Esophagus muscularis mucosa (tissue), 4 donors: ENCODE measurements around the gene DACH1. TPM values are rescaled to one million over a fixed set of nuclear protein-coding genes. Genes with fewer than 3 reads are reported as not detected.
"Not testable (repeated sequence)": the region's sequence is repeated elsewhere in the genome, so short reads cannot be mapped to it uniquely, and the experiment has no call there.

Experiments
- DNase-seq: peaks from one replicate; pipeline ENCODE4 v3.0.0-alpha.2; 2017; ENCODE audit errors: extremely low spot score
- H3K27ac ChIP-seq, 4 donors: fragments of 200-600 bp; sonication (generic); replicated peaks in 1 of 4; 1 replicate in 3 of 4; 2 replicates in 1 of 4; pipeline ENCODE4 v1.5.1; 2016 to 2019; ENCODE audit warnings: mild to moderate bottlenecking in 1 of 4
- H3K27me3 ChIP-seq, 4 donors: fragments of 200-600 bp; sonication (generic); one replicate each; pipeline versions ENCODE4 v1.5.1 to v1.6.0; 2016 to 2019
- H3K36me3 ChIP-seq, 4 donors: fragments of 200-600 bp; sonication (generic); one replicate each; pipeline ENCODE4 v1.5.1; 2016 to 2019
- H3K4me1 ChIP-seq, 4 donors: fragments of 200-600 bp; sonication (generic); one replicate each; pipeline ENCODE4 v1.5.1; 2016 to 2019
- H3K4me3 ChIP-seq, 4 donors: fragments of 200-600 bp; sonication (generic); 1 replicate in 2 of 4; 2 replicates in 2 of 4; pipeline ENCODE4 v1.5.1; 2016 to 2019; ENCODE audit warnings: mild to moderate bottlenecking in 4 of 4, moderate library complexity in 1 of 4
- H3K9me3 ChIP-seq, 4 donors: fragments of 200-600 bp; sonication (generic); 1 replicate in 3 of 4; 2 replicates in 1 of 4; pipeline ENCODE4 v1.5.1; 2016 to 2019
- CTCF ChIP-seq, 3 experiments: fragments of 200-600 bp in 2 of 3; fragments of 450-650 bp in 1 of 3; sonication (generic) in 2 of 3; IDR thresholded peaks; one replicate each; pipeline ENCODE4 v1.5.1; 2017 to 2019; ENCODE audit warnings: antibody characterized with exemption in 3 of 3, mild to moderate bottlenecking in 2 of 3, moderate library complexity in 1 of 3
- EP300 ChIP-seq: sonication (generic); formaldehyde crosslinking; IDR thresholded peaks from one replicate; pipeline ENCODE4 v1.6.1; 2017; ENCODE audit warnings: antibody characterized with exemption
- POLR2A ChIP-seq: fragments of 450-650 bp; IDR thresholded peaks from one replicate; pipeline ENCODE4 v1.6.1; 2017; ENCODE audit warnings: antibody characterized with exemption, moderate library complexity, mild to moderate bottlenecking, low read depth
- POLR2AphosphoS5 ChIP-seq, 2 donors: sonication (generic); formaldehyde crosslinking; IDR thresholded peaks; one replicate each; pipeline ENCODE4 v1.6.1; 2017; ENCODE audit warnings: antibody characterized with exemption in 2 of 2
- WGBS: methylation state at CpG from one replicate; pipeline ENCODE4 v1.1.5; 2018; 5-methylcytosine and 5-hydroxymethylcytosine counted together
- intact Hi-C: fragments of 100-400 bp; cut with DNase I; formaldehyde crosslinking; loops from one replicate; pipeline ENCODE4 v1.15.1; 2023
- total RNA-seq, 4 donors: library from RNA; depleted of rRNA; stranded (reverse); fragments of >200 nt; gene quantifications; one replicate each; pipeline versions ENCODE4 v1.1.0 to v1.2.1, GENCODE V29; 2016

Gene DACH1
- total RNA-seq, 4 donors from 2014 or later: 1.2 to 2.0 (median 1.5) TPM

GRCh38 chr13:71785361-71785760 lies 81.6 kb downstream of the DACH1 start:
- Histone ChIP-seq H3K4me1 (no peaks in the 10 kb centered on the region), H3K27ac (no peak overlapping the region), H3K9me3 (no peaks in the 10 kb centered on the region), H3K36me3 (no peaks in the 10 kb centered on the region), H3K4me3 (no peak overlapping the region), H3K27me3 (no peaks in the 10 kb centered on the region)
- intact Hi-C loops: no loop called here
- TF ChIP-seq POLR2AphosphoS5 (IDR thresholded peaks at IDR 0.05) (no peak), EP300 (no peak), POLR2A (no peak), CTCF (IDR thresholded peaks at IDR 0.05) (no peak)
- WGBS: 93% methylated on average over 2 of the region's 2 CpGs
- DNase-seq: no peak

GRCh38 chr13:71780546-71780945 lies 86.5 kb downstream of the DACH1 start:
- intact Hi-C loops: no loop called here
- WGBS: 84% methylated on average over 5 of the region's 5 CpGs
- Histone ChIP-seq H3K36me3 (no peaks in the 10 kb centered on the region), H3K9me3 (no peaks in the 10 kb centered on the region), H3K27me3 (no peaks in the 10 kb centered on the region), H3K4me3 (no peak overlapping the region), H3K4me1 (peaks cover 0 to 4% (median 0%) of the 10 kb centered on the region in 4 donors), H3K27ac (no peak overlapping the region)
- TF ChIP-seq EP300: no peak
- TF ChIP-seq POLR2A: no peak
- TF ChIP-seq POLR2AphosphoS5 (IDR thresholded peaks at IDR 0.05): no peak
- TF ChIP-seq CTCF (IDR thresholded peaks at IDR 0.05): no peak
- no peak for DNase-seq

- H3K36me3 ChIP-seq, H3K4me1 ChIP-seq, H3K9me3 ChIP-seq, H3K27me3 ChIP-seq, intact Hi-C loops, H3K27ac ChIP-seq, DNase-seq, H3K4me3 ChIP-seq: not testable (repeated sequence)
- WGBS: 88% methylated on average over 11 of the region's 11 CpGs
These were observed 88.0 kb downstream of the DACH1 start for GRCh38 chr13:71778998-71779397.

GRCh38 chr13:71775966-71776365 lies 91.0 kb downstream of the DACH1 start:
- H3K36me3 ChIP-seq: no peaks in the 10 kb centered on the region
- H3K27ac ChIP-seq: no peak overlapping the region
- H3K9me3 ChIP-seq: no peaks in the 10 kb centered on the region
- no peak for DNase-seq
- H3K4me1 ChIP-seq: peaks cover 0 to 4% (median 0%) of the 10 kb centered on the region in 4 donors
- WGBS: 81% methylated on average over 1 of the region's 1 CpG
- H3K4me3 ChIP-seq: no peak overlapping the region
- TF ChIP-seq CTCF (IDR thresholded peaks at IDR 0.05): no peak
- TF ChIP-seq EP300: no peak
- no peak for TF ChIP-seq POLR2A
- TF ChIP-seq POLR2AphosphoS5 (IDR thresholded peaks at IDR 0.05): no peak
- no peaks in the 10 kb centered on the region for H3K27me3 ChIP-seq
- intact Hi-C loops: no loop called here

GRCh38 chr13:71774863-71775262 lies 92.1 kb downstream of the DACH1 start:
- intact Hi-C loops: no loop called here
- DNase-seq: no peak
- 97% methylated on average over 4 of the region's 4 CpGs for WGBS
- TF ChIP-seq POLR2AphosphoS5 (IDR thresholded peaks at IDR 0.05) (no peak), EP300 (no peak), CTCF (IDR thresholded peaks at IDR 0.05) (no peak), POLR2A (no peak)
- peaks cover 0 to 4% (median 0%) of the 10 kb centered on the region in 4 donors for H3K4me1 ChIP-seq
- H3K4me3 ChIP-seq: no peak overlapping the region
- no peaks in the 10 kb centered on the region for H3K9me3 ChIP-seq
- H3K27me3 ChIP-seq: no peaks in the 10 kb centered on the region
- H3K36me3 ChIP-seq: no peaks in the 10 kb centered on the region
- no peak overlapping the region for H3K27ac ChIP-seq
